ENCODE measurements around the gene ENTPD2.

Gene ENTPD2

DNA sequence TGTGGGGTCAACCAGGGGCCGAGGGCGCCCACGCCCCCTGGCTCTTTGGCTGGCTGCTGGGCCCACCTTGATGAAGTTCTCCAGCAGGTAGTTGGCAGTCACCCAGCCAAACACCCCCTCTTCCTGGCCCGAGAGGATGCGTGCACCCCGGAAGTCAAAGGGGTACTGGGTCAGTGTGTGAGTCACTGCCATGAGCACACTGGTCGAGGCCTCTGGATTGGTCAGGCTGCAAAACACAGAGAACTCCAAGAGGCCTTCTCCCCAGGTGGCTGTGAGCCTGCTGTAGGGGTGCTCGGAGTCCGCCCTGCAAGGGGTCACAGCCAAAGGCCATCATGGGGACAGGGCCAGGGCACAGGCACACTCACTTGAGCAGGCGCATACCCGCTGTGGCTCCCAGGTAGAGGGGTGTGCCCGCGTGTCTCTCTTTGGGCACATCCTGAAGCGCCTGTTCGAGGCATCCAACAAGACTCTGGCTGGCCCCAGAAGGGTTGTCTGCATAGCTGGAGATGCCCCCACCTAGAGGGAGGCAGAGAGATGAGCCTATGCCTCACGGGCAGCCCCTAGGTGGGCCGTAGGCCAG, 2.6 kb downstream of the ENTPD2 start:
- CTCF ChIA-PET = interaction anchor here (0.6 to 10.1 kb wide), 3 partner anchors 10 to 17 kb away, joined by 4 to 237 read pairs (median 166); partner anchors contain the start of gene SAPCD2
- POLR2A ChIA-PET = no interaction called here

DNA sequence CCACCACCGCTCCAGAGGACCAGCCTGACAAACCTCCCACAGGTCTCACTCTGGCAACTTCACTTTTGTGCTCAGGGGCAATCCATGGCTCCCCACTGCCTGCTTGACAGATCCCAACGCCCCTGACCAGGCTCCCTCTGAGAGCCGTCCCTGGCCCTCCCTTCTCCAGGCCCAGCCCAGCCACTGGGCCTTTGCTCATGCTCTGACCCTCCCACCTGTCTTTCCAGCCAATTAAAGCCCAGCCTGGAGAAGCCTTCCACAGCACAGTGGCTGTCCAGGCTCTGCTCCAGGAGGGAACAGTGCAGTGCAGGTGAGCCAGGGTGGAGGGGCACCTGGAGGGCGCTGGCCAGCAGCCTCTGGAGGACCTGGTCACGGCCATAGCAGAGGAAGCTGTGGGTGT, 3.3 kb downstream of the ENTPD2 start:
- ChIA-PET CTCF (interaction anchor here (0.6 to 5.4 kb wide), 3 partner anchors 11 to 17 kb away, joined by 4 to 237 read pairs (median 6); partner anchors contain the start of gene SAPCD2), POLR2A (no interaction called here)
- H3K4me1 ChIP-seq (ENCODE audit: control insufficient read depth, insufficient read depth, low read length) = no peaks in the 10 kb centered on the region
- no peak overlapping the region for H3K4me3 ChIP-seq (ENCODE audit: low read depth, low read length)
- no peaks in the 10 kb centered on the region for H3K9me3 ChIP-seq (ENCODE audit: control insufficient read depth, insufficient read depth, low read depth, low read length)
- TF ChIP-seq ZNF10 (tag by site-specific recombination; IDR thresholded peaks at IDR 0.05) = peak; percentile 21; the same call in 1 of the 2 replicates
- TF ChIP-seq ZNF510 (tag by site-specific recombination; IDR thresholded peaks at IDR 0.05; ENCODE audit: insufficient replicate concordance) = no peak
- no peak for TF ChIP-seq ZNF600 (tag by site-specific recombination; IDR thresholded peaks at IDR 0.05)
- TF ChIP-seq, protein P1, sequence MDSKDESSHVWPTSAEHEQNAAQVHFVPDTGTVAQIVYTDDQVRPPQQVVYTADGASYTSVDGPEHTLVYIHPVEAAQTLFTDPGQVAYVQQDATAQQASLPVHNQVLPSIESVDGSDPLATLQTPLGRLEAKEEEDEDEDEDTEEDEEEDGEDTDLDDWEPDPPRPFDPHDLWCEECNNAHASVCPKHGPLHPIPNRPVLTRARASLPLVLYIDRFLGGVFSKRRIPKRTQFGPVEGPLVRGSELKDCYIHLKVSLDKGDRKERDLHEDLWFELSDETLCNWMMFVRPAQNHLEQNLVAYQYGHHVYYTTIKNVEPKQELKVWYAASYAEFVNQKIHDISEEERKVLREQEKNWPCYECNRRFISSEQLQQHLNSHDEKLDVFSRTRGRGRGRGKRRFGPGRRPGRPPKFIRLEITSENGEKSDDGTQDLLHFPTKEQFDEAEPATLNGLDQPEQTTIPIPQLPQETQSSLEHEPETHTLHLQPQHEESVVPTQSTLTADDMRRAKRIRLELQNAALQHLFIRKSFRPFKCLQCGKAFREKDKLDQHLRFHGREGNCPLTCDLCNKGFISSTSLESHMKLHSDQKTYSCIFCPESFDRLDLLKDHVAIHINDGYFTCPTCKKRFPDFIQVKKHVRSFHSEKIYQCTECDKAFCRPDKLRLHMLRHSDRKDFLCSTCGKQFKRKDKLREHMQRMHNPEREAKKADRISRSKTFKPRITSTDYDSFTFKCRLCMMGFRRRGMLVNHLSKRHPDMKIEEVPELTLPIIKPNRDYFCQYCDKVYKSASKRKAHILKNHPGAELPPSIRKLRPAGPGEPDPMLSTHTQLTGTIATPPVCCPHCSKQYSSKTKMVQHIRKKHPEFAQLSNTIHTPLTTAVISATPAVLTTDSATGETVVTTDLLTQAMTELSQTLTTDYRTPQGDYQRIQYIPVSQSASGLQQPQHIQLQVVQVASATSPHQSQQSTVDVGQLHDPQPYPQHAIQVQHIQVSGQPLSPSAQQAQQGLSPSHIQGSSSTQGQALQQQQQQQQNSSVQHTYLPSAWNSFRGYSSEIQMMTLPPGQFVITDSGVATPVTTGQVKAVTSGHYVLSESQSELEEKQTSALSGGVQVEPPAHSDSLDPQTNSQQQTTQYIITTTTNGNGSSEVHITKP (tag by site-specific recombination; IDR thresholded peaks at IDR 0.05) = peak; percentile 44; the same call in 1 of the 2 replicates
- TF ChIP-seq, protein P2, sequence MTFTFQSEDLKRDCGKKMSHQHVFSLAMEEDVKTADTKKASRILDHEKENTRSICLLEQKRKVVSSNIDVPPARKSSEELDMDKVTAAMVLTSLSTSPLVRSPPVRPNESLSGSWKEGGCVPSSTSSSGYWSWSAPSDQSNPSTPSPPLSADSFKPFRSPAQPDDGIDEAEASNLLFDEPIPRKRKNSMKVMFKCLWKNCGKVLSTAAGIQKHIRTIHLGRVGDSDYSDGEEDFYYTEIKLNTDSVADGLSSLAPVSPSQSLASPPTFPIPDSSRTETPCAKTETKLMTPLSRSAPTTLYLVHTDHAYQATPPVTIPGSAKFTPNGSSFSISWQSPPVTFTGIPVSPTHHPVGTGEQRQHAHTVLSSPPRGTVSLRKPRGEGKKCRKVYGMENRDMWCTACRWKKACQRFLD (tag by site-specific recombination; IDR thresholded peaks at IDR 0.05) = no peak
- peak; percentile 64 for TF ChIP-seq SP2 (tag by site-specific recombination; IDR thresholded peaks at IDR 0.05)
- TF ChIP-seq ZNF623 (tag by site-specific recombination; IDR thresholded peaks at IDR 0.05) = peak; percentile 93
- no peak for TF ChIP-seq ZNF791 (tag by site-specific recombination; IDR thresholded peaks at IDR 0.05)
- TF ChIP-seq ZNF174 (tag by site-specific recombination; IDR thresholded peaks at IDR 0.05) = no peak
- no peaks in the 10 kb centered on the region for H3K36me3 ChIP-seq (ENCODE audit: control insufficient read depth in 2 of 2, insufficient read depth in 1 of 2, low read length in 2 of 2)
- H3K27ac ChIP-seq (ENCODE audit: extremely low read depth, low read depth, low read length) = no peak overlapping the region

More for the DNA sequence above, 2.6 kb downstream of the ENTPD2 start:
- Histone ChIP-seq H3K27ac (ENCODE audit: extremely low read depth, low read depth, low read length) (no peak overlapping the region), H3K4me3 (ENCODE audit: low read depth, low read length) (no peak overlapping the region), H3K4me1 (ENCODE audit: control insufficient read depth, insufficient read depth, low read length) (no peaks in the 10 kb centered on the region), H3K9me3 (ENCODE audit: control insufficient read depth, insufficient read depth, low read depth, low read length) (no peaks in the 10 kb centered on the region), H3K36me3 (ENCODE audit: control insufficient read depth in 2 of 2, insufficient read depth in 1 of 2, low read length in 2 of 2) (no peaks in the 10 kb centered on the region)
- TF ChIP-seq ZNF23 (tag by site-specific recombination; IDR thresholded peaks at IDR 0.05; ENCODE audit: borderline replicate concordance) (no peak), GLIS1 (tag by site-specific recombination; IDR thresholded peaks at IDR 0.05) (0 out of 2 replicates have a peak, but pooled peaks have one; percentile 29)

DNA sequence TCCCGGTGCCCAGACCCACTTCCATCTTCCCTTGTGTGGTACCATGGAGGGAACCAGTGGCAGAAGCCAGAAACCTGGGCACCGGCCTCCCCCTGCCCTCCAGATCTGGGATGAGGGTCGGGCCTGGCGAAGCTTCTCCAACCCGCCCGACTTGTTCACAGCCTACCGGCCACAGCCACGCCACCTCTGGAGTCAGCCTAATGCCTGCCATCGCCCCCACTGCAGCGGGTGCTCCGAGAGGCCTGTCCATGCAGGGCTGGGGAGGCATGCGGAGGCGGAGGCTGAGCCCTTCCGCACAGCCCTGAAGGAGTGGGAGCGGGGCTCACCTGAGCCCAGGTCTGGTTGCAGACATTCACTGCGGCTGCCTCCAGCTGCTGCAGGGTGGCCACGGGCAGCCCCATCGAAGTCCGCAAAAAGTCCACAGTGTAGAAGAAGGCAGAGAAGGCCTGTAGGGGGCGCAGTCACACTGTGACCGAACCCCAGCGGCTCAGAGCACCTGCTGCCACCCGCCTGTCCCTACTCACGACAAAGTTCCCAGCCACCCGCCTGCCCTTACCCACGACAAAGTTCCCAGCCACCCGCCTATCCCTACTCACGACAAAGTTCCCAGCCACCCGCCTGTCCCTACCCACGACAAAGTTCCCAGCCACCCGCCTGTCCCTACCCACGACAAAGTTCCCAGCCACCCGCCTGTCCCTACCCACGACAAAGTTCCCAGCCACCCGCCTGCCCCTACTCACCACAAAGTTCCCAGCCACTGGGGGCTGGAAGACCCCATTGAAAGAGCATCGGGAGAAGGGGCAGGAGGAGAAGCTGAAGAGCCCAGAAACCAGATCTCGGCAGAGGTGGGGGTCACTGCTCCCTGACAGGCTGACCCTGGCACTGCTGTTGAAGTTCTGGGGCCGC, 4.1 kb downstream of the ENTPD2 start:
- POLR2A ChIA-PET = interaction anchor here (1.0 to 2.0 kb wide), 5 partner anchors 14 to 101 kb away, joined by 3 to 5 read pairs (median 4); partner anchors contain the start of gene MAN1B1
- TF ChIP-seq MYNN (tag by site-specific recombination; IDR thresholded peaks at IDR 0.05; ENCODE audit: borderline replicate concordance) = no peak
- TF ChIP-seq ZNF610 (tag by site-specific recombination; IDR thresholded peaks at IDR 0.05; ENCODE audit: borderline replicate concordance) = no peak
- no peak for TF ChIP-seq ZNF223 (tag by site-specific recombination; IDR thresholded peaks at IDR 0.05)
- TF ChIP-seq ZNF843 (tag by site-specific recombination; IDR thresholded peaks at IDR 0.05) = no peak
- TF ChIP-seq, protein P3, sequence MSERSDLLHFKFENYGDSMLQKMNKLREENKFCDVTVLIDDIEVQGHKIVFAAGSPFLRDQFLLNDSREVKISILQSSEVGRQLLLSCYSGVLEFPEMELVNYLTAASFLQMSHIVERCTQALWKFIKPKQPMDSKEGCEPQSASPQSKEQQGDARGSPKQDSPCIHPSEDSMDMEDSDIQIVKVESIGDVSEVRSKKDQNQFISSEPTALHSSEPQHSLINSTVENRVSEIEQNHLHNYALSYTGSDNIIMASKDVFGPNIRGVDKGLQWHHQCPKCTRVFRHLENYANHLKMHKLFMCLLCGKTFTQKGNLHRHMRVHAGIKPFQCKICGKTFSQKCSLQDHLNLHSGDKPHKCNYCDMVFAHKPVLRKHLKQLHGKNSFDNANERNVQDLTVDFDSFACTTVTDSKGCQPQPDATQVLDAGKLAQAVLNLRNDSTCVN (tag by site-specific recombination; optimal IDR thresholded peaks at IDR 0.05) = peak; percentile 10
- TF ChIP-seq ZNF391 (tag by site-specific recombination; IDR thresholded peaks at IDR 0.05; ENCODE audit: borderline replicate concordance, low read depth) = no peak
- no peak for TF ChIP-seq ZBTB17 (tag by site-specific recombination; IDR thresholded peaks at IDR 0.05)

More for the DNA sequence above, 4.1 kb downstream of the ENTPD2 start:
- Histone ChIP-seq H3K4me3 (ENCODE audit: low read depth, low read length) (no peak overlapping the region), H3K36me3 (ENCODE audit: control insufficient read depth in 2 of 2, insufficient read depth in 1 of 2, low read length in 2 of 2) (no peaks in the 10 kb centered on the region), H3K9me3 (ENCODE audit: control insufficient read depth, insufficient read depth, low read depth, low read length) (no peaks in the 10 kb centered on the region), H3K4me1 (ENCODE audit: control insufficient read depth, insufficient read depth, low read length) (peaks cover 3% of the 10 kb centered on the region; the same call in 1 of the 2 replicates), H3K27ac (ENCODE audit: extremely low read depth, low read depth, low read length) (no peak overlapping the region)
- CTCF ChIA-PET = interaction anchor here (0.5 to 5.4 kb wide), 17 partner anchors 9 to 289 kb away, joined by 3 to 237 read pairs (median 4); partner anchors contain the start of genes SAPCD2 and UAP1L1
